Measurements from ENCODE around the gene RGS9. TPM values are rescaled to one million over a fixed set of nuclear protein-coding genes. Genes with fewer than 3 reads are reported as not detected.
"Not testable (repeated sequence)": the region's sequence is repeated elsewhere in the genome, so short reads cannot be mapped to it uniquely, and the experiment has no call there.

RGS9 gene
- total and polyA plus RNA-seq, 2 donors (not counting 1 experiment from before 2014, with no cell fraction given), result 1.6 to 1.7 TPM

- TF ChIP-seq CTCF (conservative IDR thresholded peaks at IDR 0.05 in 1 of 2, IDR thresholded peaks at IDR 0.05 in 1 of 2; ENCODE audit: low read depth in 1 of 2, low read length in 2 of 2) (no peak), EZH2 (IDR thresholded peaks at IDR 0.05; ENCODE audit: low read length, missing control alignments) (no peak)
- Histone ChIP-seq H3K27ac (ENCODE audit: insufficient read depth, low read length) (no peak overlapping the region), H3K27me3 (ENCODE audit: control insufficient read depth, insufficient read depth, low read length) (peaks cover 2% of the 10 kb centered on the region), H4K20me1 (ENCODE audit: control insufficient read depth, extremely low read depth, insufficient read depth, low read length) (no peaks in the 10 kb centered on the region), H3K4me3 (replicated peaks in 1 of 4; ENCODE audit: control extremely low read depth in 1 of 4, insufficient read depth in 1 of 4, low read depth in 3 of 4, low read length in 4 of 4) (no peak overlapping the region), H2AFZ (ENCODE audit: low read length) (no peak overlapping the region), H3K36me3 (ENCODE audit: control insufficient read depth, insufficient read depth, low read length) (no peaks in the 10 kb centered on the region), H3K9ac (ENCODE audit: insufficient read depth, low read length) (no peak overlapping the region), H3K79me2 (ENCODE audit: control insufficient read depth, insufficient read depth, low read length) (no peaks in the 10 kb centered on the region), H3K4me2 (ENCODE audit: extremely low read depth, insufficient read depth, low read length) (no peak overlapping the region), H3K4me1 (ENCODE audit: control insufficient read depth, extremely low read depth, insufficient read depth, low read length) (peaks cover 7% of the 10 kb centered on the region), H3K9me3 (ENCODE audit: control insufficient read depth, insufficient read depth, low read depth, low read length) (no peaks in the 10 kb centered on the region)
- DNase-seq (ENCODE audit: low read depth in 2 of 2), result no peak
These were observed 27.6 kb upstream of the RGS9 start for GRCh38 chr17:65109543-65109942.

DNA sequence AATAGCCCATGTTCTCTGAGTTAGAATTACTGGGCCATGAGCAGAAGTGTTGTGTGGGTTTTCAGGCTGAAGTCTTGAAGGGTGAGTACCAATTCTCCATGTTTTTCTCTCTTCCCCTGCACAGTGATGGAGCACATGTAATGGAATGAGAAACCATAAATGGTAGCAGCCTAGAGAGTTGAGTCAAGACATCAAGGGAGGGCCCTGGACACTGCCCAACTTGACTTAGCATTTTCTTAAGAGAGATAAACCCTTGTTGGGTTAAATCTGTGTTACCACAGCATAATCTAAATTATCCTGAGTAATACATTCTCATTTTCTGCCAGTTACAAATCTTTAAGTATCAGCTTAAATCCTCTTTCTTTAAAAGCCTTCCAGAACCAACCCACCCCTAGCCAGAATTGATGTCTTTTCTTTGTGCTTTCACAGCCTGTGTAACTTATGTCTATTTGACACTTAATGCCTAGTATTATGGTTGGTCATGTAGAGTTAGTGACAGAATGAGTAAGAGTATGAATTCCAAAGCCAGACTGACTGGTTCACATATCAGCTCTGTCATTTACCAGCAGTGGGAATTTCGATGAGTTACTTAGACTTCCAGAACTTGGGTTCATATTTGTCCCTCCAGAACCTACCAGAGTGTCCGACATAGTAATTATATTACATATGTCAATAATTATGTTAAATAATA is 27.0 kb upstream of the RGS9 start:
- Histone ChIP-seq H2AFZ (ENCODE audit: low read length) (no peak overlapping the region), H3K36me3 (ENCODE audit: control insufficient read depth, insufficient read depth, low read length) (no peaks in the 10 kb centered on the region), H3K79me2 (ENCODE audit: control insufficient read depth, insufficient read depth, low read length) (no peaks in the 10 kb centered on the region), H3K9ac (ENCODE audit: insufficient read depth, low read length) (no peak overlapping the region), H3K4me1 (ENCODE audit: control insufficient read depth, extremely low read depth, insufficient read depth, low read length) (peaks cover 7% of the 10 kb centered on the region), H3K4me3 (replicated peaks in 1 of 4; ENCODE audit: control extremely low read depth in 1 of 4, insufficient read depth in 1 of 4, low read depth in 3 of 4, low read length in 4 of 4) (no peak overlapping the region), H3K27me3 (ENCODE audit: control insufficient read depth, insufficient read depth, low read length) (peaks cover 2% of the 10 kb centered on the region), H3K9me3 (ENCODE audit: control insufficient read depth, insufficient read depth, low read depth, low read length) (no peaks in the 10 kb centered on the region), H4K20me1 (ENCODE audit: control insufficient read depth, extremely low read depth, insufficient read depth, low read length) (no peaks in the 10 kb centered on the region), H3K27ac (ENCODE audit: insufficient read depth, low read length) (no peak overlapping the region), H3K4me2 (ENCODE audit: extremely low read depth, insufficient read depth, low read length) (no peak overlapping the region)
- no peak for TF ChIP-seq CTCF (conservative IDR thresholded peaks at IDR 0.05 in 1 of 2, IDR thresholded peaks at IDR 0.05 in 1 of 2; ENCODE audit: low read depth in 1 of 2, low read length in 2 of 2)
- no peak for TF ChIP-seq EZH2 (IDR thresholded peaks at IDR 0.05; ENCODE audit: low read length, missing control alignments)
- peak; percentile 36 to 82 for DNase-seq (ENCODE audit: low read depth in 2 of 2)

GRCh38 chr17:65115839-65116238 is 21.3 kb upstream of the RGS9 start:
- Histone ChIP-seq H3K36me3 (ENCODE audit: control insufficient read depth, insufficient read depth, low read length) (no peaks in the 10 kb centered on the region), H3K9me3 (ENCODE audit: control insufficient read depth, insufficient read depth, low read depth, low read length) (no peaks in the 10 kb centered on the region), H3K27ac (ENCODE audit: insufficient read depth, low read length) (no peak overlapping the region), H2AFZ (ENCODE audit: low read length) (no peak overlapping the region), H3K4me2 (ENCODE audit: extremely low read depth, insufficient read depth, low read length) (no peak overlapping the region), H3K79me2 (ENCODE audit: control insufficient read depth, insufficient read depth, low read length) (no peaks in the 10 kb centered on the region), H3K27me3 (ENCODE audit: control insufficient read depth, insufficient read depth, low read length) (no peaks in the 10 kb centered on the region), H3K4me3 (replicated peaks in 1 of 4; ENCODE audit: control extremely low read depth in 1 of 4, insufficient read depth in 1 of 4, low read depth in 3 of 4, low read length in 4 of 4) (no peak overlapping the region), H3K9ac (ENCODE audit: insufficient read depth, low read length) (no peak overlapping the region), H3K4me1 (ENCODE audit: control insufficient read depth, extremely low read depth, insufficient read depth, low read length) (no peaks in the 10 kb centered on the region), H4K20me1 (ENCODE audit: control insufficient read depth, extremely low read depth, insufficient read depth, low read length) (no peaks in the 10 kb centered on the region)
- TF ChIP-seq EZH2 (IDR thresholded peaks at IDR 0.05; ENCODE audit: low read length, missing control alignments), result no peak
- TF ChIP-seq CTCF (conservative IDR thresholded peaks at IDR 0.05 in 1 of 2, IDR thresholded peaks at IDR 0.05 in 1 of 2; ENCODE audit: low read depth in 1 of 2, low read length in 2 of 2), result no peak
- no peak for DNase-seq (ENCODE audit: low read depth in 2 of 2)

- H3K4me1 ChIP-seq (ENCODE audit: control insufficient read depth, extremely low read depth, insufficient read depth, low read length); H3K79me2 ChIP-seq (ENCODE audit: control insufficient read depth, insufficient read depth, low read length); H3K27me3 ChIP-seq (ENCODE audit: control insufficient read depth, insufficient read depth, low read length); DNase-seq (ENCODE audit: low read depth in 2 of 2); H2AFZ ChIP-seq (ENCODE audit: low read length); H4K20me1 ChIP-seq (ENCODE audit: control insufficient read depth, extremely low read depth, insufficient read depth, low read length); H3K9ac ChIP-seq (ENCODE audit: insufficient read depth, low read length); H3K4me2 ChIP-seq (ENCODE audit: extremely low read depth, insufficient read depth, low read length); H3K4me3 ChIP-seq (replicated peaks in 1 of 4; ENCODE audit: control extremely low read depth in 1 of 4, insufficient read depth in 1 of 4, low read depth in 3 of 4, low read length in 4 of 4); H3K27ac ChIP-seq (ENCODE audit: insufficient read depth, low read length); H3K36me3 ChIP-seq (ENCODE audit: control insufficient read depth, insufficient read depth, low read length); H3K9me3 ChIP-seq (ENCODE audit: control insufficient read depth, insufficient read depth, low read depth, low read length): not testable (repeated sequence)
These were observed 20.7 kb upstream of the RGS9 start for GRCh38 chr17:65116515-65116914.

Data from fibroblast of lung (primary cell).